Measurements from ENCODE around the gene NOP53.
"Not testable (repeated sequence)": the region's sequence is repeated elsewhere in the genome, so short reads cannot be mapped to it uniquely, and the experiment has no call there.

Gene NOP53

DNA sequence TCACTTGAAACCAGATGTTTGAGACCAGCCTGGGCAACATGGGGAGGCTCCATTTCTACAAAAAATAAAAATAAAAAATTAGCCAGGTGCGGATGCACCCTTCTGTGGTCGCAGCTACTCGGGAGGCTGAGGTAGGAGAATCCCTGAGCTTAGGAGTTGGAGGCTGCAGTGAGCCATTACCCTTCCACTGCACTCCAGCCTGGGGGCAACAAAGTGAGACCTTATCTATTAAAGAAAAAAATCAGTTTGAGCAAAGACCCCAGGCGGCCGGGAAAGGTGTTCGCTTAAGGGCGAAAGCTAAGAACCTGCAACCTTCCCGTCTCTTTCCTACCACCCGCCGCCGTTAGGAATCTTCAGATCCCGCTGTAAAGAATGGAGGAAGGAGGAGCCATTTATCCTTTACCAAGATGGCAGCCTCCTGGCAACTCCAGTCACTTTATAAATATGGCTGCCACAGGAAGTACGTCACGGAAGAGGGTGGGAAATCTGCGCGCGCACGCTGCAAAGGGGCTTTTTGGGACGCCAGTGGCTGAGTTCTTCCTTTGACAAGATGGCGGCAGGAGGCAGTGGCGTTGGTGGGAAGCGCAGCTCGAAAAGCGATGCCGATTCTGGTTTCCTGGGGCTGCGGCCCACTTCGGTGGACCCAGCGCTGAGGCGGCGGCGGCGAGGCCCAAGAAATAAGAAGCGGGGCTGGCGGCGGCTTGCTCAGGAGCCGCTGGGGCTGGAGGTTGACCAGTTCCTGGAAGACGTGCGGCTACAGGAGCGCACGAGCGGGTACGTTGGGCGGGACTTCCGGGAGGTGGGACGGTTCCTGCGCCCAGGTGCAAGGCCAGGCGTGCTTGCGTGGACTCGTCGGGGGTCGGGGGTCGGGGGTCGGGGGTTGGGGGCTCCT lies at the start of gene NOP53:
Gene NOP53 (plus strand): TSS at position 537 of the 892 bp plus-strand sequence. CDS start 14 bp downstream, at position 551.
- DNase-seq (ENCODE audit: low read depth in 2 of 2), result peak; percentile 91 to 93

GRCh38 chr19:47696635-47697034 lies 48.7 kb upstream of the NOP53 start:
- DNase-seq (ENCODE audit: low read depth in 2 of 2), result no peak

GRCh38 chr19:47697863-47698609 lies 47.3 kb upstream of the NOP53 start:
- peak; percentile 52 to 53 for DNase-seq (ENCODE audit: low read depth in 2 of 2)

DNA sequence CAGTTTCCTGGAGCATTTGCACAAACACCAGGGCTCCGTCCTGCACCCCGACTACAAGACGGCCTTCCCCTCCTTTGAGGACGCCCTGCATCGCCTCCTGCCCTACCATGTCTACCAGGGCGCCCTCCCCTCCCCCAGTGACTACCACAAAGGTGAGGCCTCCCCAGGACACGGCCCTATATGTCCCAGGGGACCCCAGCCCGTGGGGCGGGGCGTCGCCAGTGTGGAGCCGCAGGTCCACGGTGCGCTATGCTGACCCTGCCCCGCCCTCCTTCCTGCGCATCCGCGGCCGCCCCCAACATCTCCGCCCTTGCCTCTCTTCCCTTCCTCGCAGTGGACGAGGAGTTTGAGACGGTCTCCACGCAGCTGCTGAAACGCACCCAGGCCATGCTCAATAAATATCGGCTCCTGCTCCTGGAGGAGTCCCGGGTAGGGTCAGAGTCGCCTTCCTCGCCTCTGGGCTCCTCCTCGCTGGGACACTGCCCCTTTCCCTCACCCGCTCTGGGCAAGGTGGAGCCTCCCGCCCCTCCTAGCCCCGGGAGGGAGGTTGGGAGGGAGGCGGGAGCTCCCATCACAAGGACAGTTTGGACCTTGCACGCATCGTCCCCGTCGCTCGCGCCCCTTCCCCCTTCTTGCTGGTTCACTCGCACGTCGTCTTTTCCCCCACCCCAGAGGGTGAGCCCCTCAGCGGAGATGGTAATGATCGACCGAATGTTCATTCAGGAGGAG lies 46.6 kb upstream of the NOP53 start:
- DNase-seq (ENCODE audit: low read depth in 2 of 2), result no peak

- no peak for DNase-seq (ENCODE audit: low read depth in 2 of 2)
These were observed 45.9 kb upstream of the NOP53 start for GRCh38 chr19:47699360-47699917.

DNA sequence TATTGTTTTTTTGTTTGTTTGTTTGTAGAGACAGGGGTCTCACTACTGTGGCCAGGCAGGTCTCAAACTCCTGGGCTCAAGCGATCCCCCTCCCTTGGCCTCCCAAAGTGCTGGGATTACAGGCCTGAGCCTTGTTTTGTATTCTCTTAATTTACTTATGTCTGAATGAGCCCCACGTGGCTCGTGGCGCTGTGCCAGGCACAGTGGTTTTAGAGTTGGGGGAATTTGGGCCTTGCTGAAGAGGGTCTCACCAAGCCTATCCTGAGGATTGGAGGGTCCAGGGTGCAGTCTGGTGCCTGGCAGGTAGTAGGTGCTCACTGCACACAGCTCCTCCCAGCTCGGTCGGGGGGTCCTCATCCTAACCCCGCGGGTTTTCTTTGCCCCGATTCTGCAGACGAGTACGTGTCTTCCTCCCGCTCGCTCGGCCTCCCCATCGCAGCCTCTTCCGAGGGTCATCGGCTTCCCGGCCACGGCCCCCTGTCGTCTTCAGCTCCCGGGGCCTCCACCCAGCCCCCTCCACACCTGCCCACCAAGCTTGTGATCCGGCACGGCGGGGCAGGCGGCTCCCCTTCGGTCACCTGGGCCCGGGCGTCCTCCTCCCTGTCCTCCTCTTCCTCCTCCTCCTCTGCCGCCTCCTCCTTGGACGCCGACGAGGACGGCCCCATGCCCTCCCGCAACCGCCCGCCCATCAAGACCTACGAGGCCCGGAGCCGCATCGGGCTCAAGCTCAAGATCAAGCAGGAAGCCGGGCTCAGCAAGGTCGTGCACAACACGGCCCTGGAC lies 44.2 kb upstream of the NOP53 start:
- DNase-seq (ENCODE audit: low read depth in 2 of 2), result no peak

DNA sequence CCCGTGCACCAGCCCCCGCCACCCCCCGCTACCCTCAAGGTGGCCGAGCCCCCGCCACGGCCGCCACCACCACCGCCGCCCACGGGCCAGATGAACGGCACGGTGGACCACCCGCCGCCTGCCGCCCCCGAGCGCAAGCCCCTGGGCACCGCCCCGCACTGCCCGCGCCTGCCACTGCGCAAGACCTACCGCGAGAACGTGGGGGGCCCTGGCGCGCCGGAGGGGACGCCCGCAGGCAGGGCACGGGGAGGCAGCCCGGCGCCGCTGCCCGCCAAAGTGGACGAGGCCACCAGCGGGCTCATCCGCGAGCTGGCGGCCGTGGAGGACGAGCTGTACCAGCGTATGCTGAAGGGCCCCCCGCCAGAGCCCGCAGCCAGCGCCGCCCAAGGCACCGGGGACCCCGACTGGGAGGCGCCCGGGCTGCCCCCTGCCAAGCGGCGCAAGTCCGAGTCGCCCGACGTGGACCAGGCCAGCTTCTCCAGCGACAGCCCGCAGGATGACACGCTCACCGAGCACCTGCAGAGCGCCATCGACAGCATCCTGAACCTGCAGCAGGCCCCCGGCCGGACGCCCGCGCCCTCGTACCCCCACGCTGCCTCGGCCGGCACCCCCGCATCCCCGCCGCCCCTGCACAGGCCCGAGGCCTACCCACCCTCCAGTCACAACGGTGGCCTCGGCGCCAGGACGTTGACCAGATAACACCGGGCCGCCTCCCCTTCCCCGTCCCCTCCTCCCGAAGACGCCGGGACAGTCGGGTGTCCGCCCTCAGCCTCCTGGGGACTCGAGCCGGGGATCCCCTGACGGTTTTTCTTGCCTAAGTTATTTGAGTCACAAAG lies 43.4 kb upstream of the NOP53 start:
- DNase-seq (ENCODE audit: low read depth in 2 of 2), result no peak

GRCh38 chr19:47702671-47703070 lies 42.7 kb upstream of the NOP53 start:
- DNase-seq (ENCODE audit: low read depth in 2 of 2), result no peak

DNA sequence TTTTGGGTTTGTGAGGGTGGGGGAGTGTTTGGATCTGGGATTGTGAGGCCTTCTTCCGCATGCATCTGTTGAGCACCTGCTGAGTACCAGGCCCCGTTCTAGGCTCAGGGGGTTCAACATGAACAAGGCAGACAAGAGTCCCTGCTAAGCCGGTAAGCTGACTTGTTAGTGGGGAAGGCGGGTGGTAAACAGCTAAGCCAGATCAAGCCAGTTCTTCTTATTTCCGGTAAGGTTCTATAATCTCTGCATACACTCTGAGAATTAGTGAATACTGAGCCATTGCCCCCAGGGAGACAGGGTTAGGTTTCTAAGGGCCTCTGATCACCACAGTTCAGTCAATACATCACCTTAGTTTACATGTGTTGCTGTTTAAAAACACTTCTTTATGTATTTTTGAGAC lies 42.0 kb upstream of the NOP53 start:
- no peak for DNase-seq (ENCODE audit: low read depth in 2 of 2)

DNA sequence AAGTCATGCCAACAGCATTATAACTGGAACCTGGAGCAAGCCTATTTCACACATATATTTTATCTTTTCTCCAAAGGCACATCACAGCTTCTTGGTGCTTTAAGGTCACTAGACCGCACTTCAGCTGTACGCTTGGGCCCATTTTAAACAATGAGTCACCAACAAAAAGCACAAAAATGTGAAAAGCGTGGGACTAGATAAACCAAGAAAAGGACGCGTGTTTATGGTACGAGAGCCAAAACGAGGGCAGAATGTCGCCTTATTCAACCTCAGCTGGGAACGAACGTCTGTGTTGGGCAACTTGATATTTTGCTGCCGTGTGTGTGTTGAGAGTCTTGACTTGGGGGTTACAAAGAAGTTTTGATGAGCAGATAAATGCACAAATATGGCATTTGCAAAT lies 41.3 kb upstream of the NOP53 start:
- DNase-seq (ENCODE audit: low read depth in 2 of 2), result no peak

- DNase-seq (ENCODE audit: low read depth in 2 of 2), result no peak
These were observed 40.7 kb upstream of the NOP53 start for GRCh38 chr19:47704656-47705055.

DNA sequence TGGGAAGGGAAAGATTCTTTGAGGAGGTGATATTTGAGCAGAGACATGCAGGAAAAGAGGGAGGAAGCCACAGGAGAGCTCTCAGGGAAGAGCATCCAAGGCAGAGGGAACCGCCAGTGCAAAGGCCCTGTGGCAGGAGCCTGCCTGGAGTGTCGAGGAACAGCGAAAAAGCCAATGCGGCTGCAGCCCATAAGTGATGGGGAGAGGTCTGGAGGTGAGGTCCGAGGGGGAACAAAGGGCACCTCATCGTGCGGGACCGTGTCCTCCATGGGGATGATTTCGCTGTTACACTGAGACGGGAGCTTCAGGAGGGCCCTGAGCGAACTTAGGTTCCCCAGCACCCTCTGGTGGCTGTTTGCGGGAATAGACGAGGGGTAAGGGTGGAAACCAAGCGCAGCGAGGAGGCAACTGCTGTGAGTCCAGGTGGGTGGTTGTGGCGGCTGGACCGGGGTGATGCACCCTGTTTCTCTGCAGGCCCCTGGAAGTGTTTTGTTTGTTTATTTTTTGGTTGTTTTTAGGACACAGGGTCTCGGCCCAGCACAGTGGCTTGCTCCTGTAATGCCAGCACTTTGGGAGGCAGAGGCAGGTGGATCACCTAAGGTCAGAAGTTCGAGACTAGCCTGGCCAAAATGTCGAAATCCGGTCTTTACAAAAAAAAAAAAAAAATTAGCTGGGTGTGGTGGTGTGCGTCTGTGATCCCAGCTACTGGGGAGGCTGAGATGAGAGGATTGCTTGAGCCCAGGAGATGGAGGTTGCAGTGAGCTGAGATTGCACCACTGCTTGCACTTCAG lies 38.0 kb upstream of the NOP53 start:
- DNase-seq (ENCODE audit: low read depth in 2 of 2), result peak; percentile 24 to 25

GRCh38 chr19:47711652-47712242 lies 33.6 kb upstream of the NOP53 start:
- DNase-seq (ENCODE audit: low read depth in 2 of 2), result no peak

GRCh38 chr19:47713046-47714021 lies 32.0 kb upstream of the NOP53 start, which contains the start of gene EHD2:
EHD2 (plus strand) TSS chr19:47713422; CDS start chr19:47716613, 3,191 bp downstream.
- peak; percentile 46 to 51 for DNase-seq (ENCODE audit: low read depth in 2 of 2)

GRCh38 chr19:47714339-47714738 lies 31.0 kb upstream of the NOP53 start:
- DNase-seq (ENCODE audit: low read depth in 2 of 2), result no peak

- DNase-seq (ENCODE audit: low read depth in 2 of 2), result not testable (repeated sequence)
These were observed 30.5 kb upstream of the NOP53 start for GRCh38 chr19:47714855-47715254.

DNA sequence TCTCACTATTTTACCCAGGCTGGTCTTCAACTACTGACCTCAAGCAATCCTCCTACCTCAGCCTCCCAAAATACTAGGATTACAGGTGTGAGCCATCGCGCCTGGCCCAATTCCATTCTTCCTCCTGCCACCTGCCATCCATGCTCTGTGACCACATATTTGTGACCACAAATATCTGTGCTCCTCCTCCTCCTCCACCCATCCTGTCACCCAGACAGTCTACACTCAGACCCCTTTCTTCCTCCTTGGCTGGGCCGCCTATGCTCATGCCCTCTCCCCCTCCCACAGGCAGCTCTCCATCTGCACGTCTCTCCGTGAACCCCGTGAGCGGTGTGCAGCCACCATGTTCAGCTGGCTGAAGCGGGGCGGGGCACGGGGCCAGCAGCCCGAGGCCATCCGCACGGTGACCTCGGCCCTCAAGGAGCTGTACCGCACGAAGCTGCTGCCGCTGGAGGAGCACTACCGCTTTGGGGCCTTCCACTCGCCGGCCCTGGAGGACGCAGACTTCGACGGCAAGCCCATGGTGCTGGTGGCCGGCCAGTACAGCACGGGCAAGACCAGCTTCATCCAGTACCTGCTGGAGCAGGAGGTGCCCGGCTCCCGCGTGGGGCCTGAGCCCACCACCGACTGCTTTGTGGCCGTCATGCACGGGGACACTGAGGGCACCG lies 28.9 kb upstream of the NOP53 start:
- no peak for DNase-seq (ENCODE audit: low read depth in 2 of 2)
